CD4-positive, alpha-beta T cell treated with Interleukin-15 for 1 hour (primary cell): Measurements from ENCODE around the gene MYCL.
"Not testable (repeated sequence)": the region's sequence is repeated elsewhere in the genome, so short reads cannot be mapped to it uniquely, and the experiment has no call there.

Experiments
- DNase-seq: peaks from one replicate; pipeline ENCODE4 v3.0.0-alpha.2; 2020

MYCL gene

GRCh38 chr1:39915499-39916129 is 13.9 kb upstream of the MYCL start:
- no peak for DNase-seq

GRCh38 chr1:39913136-39913535 is 11.4 kb upstream of the MYCL start:
- DNase-seq, result not testable (repeated sequence)

- no peak for DNase-seq
Observed at GRCh38 chr1:39910263-39910662, 8.5 kb upstream of the MYCL start.

GRCh38 chr1:39908534-39908933 is 6.8 kb upstream of the MYCL start:
- DNase-seq, result no peak

- peak; percentile 29 for DNase-seq
Observed at GRCh38 chr1:39907528-39908453, 6.1 kb upstream of the MYCL start.

- no peak for DNase-seq
Observed at GRCh38 chr1:39905172-39905571, 3.5 kb upstream of the MYCL start.

- DNase-seq, result no peak
Observed at GRCh38 chr1:39902460-39902807, 717 bp upstream of the MYCL start.

GRCh38 chr1:39901464-39901713 is 328 bp downstream of the MYCL start:
- no peak for DNase-seq

GRCh38 chr1:39900662-39901463 is 854 bp downstream of the MYCL start:
- DNase-seq, result no peak

GRCh38 chr1:39899611-39900538 is 1.8 kb downstream of the MYCL start:
- DNase-seq, result no peak

- no peak for DNase-seq
Observed at GRCh38 chr1:39898648-39899603, 2.8 kb downstream of the MYCL start.

GRCh38 chr1:39898191-39898590 is 3.5 kb downstream of the MYCL start:
- DNase-seq, result no peak

- no peak for DNase-seq
Observed at GRCh38 chr1:39896909-39897685, 4.6 kb downstream of the MYCL start.

GRCh38 chr1:39895731-39896480 is 5.8 kb downstream of the MYCL start:
- no peak for DNase-seq

GRCh38 chr1:39894884-39895495 is 6.7 kb downstream of the MYCL start:
- DNase-seq, result no peak

GRCh38 chr1:39892601-39893595 is 8.8 kb downstream of the MYCL start:
- no peak for DNase-seq

- DNase-seq, result no peak
Observed at GRCh38 chr1:39890880-39891279, 10.8 kb downstream of the MYCL start.

GRCh38 chr1:39890273-39890672 is 11.4 kb downstream of the MYCL start:
- DNase-seq, result no peak
